NCI-H1105 (cell line): ENCODE results near the gene PCBP3.

Source experiments
- DNase-seq: peaks from one replicate; lab custom pipeline; 2025; lab: John Stamatoyannopoulos, UW

The PCBP3 gene

DNA sequence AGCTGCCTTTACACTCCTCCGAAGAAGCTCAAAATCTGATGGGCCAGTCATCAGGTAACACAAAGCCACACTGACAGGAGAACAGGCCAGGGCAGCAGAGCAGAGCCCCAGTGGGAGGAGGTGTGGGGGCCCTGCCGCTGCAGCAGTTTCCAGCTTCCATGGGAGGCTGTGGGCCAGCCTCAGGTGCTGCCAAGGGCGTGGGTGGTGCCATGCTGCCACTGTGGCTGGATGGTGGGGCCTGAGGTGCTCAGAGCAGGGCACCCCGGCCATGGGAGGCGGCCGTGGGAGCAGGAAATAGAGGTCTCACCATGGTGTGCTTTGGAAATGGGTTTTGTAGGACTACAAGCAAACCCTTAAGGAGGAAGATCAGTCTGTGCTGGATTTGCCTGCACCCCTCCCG is 287.3 kb downstream of the PCBP3 start:
- DNase-seq = no peak

DNA sequence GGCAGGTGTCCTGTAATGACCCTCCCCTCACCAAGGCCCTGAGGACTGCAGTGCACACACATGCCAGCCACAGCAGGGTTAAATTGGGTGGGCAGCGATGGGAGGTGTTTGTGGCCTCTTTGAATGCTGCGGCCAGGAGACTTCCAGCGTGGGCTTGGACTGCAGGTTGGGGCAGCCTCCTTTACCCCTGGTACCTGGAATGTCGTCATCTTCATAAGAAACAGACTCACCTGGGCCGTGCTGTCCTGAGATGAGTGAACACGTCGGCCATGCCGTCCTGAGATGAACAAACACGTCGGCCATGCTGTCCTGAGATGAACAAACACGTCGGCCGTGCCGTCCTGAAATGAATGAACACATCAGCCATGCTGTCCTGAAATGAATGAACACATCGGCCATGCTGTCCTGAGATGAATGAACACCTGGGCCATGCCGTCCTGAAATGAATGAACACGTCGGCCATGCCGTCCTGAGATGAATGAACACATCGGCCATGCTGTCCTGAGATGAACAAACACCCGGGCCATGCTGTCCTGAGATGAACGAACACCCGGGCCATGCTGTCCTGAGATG is 288.0 kb downstream of the PCBP3 start:
- no peak for DNase-seq

DNA sequence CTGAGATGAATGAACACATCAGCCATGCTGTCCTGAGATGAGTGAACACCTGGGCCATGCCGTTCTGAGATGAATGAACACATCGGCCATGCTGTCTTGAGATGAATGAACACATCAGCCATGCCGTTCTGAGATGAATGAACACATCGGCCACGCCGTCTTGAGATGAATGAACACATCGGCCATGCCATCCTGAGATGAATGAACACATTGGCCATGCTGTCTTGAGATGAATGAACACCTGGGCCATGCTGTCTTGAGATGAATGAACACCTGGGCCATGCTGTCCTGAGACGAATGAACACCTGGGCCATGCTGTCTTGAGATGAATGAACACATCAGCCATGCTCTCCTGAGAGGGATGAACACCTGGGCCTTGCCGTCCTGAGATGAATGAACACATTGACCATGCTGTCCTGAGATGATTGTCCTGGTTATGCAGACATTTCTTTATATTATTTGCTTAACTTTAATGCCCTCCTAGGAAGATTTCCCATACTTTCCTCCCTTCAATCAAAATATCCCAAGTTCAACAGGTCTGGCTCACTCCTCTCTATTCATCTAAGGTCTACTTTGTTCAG is 289.5 kb downstream of the PCBP3 start:
- no peak for DNase-seq

DNA sequence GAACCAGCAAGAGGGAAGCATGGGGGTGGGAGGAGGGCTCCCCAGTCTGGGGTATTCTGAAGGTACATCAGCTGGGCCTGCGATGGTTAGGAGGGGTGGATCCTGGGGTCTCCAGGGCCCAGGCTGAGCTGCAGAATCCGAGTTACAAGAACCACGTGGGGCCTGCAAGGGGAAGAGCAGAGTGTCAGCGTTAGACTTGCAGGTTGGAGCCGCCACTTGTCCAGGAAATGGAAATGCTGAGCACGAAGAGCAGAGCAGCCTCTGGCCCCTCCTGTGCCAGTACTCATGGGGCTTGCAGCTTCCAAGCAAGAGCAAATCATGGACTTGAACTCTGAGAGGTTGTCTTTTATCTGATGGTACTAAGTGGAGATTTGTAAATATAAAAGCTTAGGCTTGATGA is 290.6 kb downstream of the PCBP3 start:
- no peak for DNase-seq

DNA sequence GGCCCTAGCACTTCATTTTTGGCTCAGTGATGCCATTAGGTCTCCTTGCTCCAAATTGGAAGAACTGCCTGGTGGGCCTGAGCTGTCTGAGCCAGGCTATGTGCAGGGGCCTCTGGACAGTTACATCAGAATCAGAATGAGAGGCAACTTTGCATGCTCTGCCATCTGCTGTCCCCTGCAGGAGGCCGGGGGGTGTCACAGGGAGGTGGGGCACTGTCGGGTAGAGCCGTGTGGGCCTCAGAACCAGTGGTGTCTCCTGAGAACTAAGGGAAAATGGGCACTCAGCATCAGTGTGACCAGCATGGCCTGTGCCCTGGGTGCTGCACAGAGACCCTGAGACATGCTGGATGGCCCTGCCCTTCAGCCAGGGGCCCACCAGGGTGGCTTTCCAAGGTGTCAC is 291.0 kb downstream of the PCBP3 start:
- no peak for DNase-seq

DNA sequence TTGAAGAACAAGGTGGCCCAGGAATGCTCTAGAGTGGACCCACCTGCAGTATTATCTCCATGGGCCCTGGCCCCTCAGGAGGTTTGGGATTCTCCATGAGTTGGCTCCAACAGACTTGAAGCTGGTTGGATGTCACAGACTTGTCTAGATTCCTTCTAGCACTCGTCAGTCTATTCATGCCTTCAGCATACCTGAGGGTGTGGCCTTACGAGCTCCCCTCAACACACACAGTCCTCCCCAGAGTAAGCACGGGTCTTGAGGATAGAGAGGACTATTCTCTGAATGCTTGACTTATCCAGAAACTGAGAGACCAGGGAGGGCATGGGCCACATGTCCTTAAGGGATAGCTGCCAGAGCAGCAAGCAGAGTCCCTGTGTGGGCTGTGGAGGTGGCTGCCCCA is 292.1 kb downstream of the PCBP3 start:
- no peak for DNase-seq

DNA sequence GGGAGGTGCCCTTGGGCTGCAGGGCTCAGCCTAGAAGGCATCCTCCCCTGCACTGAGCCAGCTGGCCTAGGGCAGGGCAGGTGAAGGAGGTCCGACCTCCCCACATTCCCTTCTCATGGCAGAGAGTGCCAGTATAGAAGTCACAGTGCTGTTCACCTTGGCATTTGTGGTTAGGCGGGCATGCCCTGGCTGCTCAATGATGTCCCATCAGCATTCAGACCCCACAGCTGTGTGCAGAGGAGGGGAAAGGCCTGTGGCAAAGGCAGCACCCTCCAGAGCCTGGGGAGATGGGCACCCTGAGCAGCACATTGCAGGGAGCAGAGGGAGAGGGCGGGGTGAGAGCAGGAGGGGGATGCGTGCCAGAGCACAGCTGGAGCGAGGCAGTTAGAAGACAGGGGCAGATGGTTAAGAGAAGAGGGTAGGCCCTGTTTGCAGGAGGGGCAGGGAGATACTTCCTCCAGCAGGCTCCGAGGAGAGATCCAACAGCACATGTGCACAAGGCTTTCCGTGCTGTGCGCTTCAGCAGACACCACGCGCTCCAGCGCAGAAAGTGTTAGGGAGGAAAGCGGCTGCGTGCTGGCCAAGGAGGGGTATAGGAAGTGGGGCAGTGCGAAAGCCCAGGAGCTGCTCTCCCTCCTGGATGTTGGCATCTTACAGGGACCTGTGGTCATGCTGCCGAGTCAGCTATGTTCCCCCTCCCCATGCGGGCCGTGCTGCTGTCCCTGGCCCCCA is 294.4 kb downstream of the PCBP3 start:
- DNase-seq = no peak

DNA sequence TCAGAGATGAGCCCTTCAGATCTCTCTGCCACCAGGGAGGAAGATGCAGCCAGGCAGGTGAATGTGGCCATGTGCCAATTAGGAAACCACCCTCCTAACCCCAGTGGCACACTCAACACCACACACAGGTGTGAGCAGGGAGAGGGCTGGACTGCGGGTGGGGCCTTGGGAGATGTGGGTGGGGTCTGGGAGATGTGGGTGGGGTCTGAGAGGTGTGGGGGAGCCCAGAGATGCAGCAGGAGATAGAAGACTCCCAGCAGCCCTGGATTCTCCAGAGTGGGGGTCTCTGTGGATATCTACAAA is 294.9 kb downstream of the PCBP3 start:
- no peak for DNase-seq

DNA sequence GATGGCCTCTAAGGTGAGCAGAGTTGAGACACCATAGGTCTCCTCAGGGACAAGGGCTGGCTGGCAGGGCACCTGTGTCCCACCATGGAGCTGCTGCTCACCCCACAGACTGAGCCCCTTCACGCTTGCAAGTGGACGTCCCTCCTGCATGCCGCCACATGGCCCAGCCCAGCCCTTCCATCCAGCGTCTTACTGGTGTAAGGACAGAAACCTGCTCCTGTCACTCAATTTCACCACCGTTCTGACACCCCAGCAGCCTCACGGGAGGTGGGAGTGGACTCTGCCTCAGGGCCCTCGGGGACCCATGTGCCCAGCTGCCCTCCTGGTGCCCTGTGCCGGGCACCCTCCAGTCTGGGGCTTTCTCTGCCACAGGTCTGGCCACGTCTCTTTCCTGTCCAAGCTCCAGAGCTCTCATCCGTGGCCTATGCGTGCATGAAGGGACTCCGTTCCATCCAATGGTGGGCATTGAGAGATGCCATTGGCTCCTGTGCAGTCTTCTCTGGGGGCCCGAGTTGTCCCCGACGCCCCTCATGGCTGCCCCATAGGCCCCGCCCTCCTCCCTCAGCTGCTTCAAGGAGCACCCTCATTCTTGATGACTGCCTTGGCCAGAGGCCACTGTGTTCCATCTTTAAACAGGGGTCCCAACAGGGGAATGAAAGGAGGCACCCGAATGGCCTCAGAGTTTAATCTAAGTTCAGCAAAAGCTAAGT is 295.4 kb downstream of the PCBP3 start:
- DNase-seq = no peak

DNA sequence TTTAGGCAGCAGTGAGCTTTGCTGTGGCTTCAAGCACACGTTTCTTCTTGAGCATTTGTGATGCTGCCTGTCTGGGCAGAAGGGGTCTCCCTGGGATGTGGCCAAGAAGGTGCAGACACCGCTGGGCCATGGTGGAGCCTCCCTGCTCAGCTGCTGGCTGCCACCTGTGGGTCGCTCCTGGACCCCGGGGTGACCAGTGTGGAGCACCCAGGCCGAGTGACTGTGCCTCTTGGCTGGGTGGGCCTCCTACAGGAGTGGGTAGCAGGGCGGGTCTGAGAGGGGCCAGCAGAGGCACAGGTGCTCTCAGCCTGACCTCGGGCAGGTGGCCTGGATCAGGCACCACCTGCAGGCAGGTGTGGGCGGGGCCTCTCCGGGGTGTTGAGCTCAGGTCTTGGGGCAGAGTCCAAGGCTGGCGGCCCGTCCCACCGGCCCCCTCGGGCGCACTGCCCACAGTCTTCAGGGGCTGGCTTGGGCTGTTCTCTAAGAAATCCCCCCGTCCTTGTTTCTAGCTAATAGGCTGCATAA is 296.1 kb downstream of the PCBP3 start:
- DNase-seq = no peak

DNA sequence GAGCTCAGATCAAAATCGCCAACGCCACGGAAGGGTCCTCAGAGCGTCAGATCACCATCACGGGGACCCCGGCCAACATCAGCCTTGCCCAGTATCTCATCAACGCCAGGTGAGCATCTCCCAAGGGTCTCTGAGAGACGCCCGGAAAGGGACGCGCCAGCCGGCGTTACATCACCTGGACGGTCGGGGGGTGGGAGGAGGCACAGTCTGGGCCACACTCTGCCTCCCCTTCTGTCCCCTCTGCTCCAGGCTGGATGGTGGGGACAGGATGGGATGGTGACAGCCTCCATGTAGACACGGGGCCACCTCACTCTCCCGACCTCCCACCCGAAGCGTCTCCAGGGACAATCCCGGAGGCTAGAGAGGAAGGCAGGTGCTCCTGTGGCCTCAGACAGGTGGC is 296.6 kb downstream of the PCBP3 start:
- DNase-seq = no peak

DNA sequence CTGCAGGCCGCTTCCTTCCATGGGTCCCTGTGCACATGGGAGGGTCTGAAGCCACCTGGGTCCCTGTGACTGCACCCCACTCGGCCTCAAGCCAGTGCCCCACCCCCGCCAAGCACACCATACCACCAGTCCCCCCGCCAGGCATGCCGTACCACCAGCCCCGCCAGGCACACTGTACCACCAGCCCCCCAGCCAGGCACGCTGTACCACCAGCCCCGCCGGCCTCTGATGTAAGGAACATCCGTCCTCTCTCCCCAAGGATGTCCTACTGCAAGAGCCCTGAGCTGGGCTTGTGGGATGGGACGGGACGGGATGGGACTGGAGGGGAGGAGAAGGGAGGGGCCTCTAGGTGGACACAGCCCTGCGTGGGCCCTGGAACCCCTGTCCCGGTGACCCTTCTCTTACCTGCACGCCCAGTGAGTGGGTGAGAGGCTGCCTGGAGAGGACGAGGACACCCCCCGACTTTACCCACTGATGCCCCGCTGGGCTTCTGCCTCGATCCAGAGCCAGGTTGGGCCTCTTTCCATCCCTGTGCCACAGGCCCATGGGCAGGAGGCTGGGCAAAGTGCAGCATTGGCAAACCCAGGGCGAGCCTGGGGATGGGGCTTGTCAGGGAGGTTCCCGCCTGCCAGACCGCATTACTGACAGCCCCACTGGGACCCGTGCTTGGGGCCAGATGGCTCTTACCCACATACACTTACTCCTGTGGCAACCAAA is 297.3 kb downstream of the PCBP3 start:
- no peak for DNase-seq

DNA sequence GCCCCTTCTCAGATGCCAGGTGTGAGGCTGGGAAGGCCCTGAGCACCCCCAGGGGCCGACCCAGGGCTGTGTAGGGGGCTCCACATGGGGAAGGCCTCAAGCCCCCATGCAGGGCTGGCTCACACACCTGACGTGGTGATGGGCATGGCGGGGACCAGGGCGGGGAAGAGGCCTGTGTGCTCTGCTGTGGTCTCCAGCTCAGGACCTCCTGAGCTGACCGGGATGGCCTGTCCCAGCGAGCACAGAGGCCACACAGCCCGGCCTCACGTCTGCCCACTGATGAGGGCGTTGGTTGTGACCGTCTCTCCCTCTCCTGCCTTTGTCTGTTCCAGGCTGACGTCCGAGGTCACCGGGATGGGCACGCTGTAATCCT is 297.8 kb downstream of the PCBP3 start:
- no peak for DNase-seq

DNA sequence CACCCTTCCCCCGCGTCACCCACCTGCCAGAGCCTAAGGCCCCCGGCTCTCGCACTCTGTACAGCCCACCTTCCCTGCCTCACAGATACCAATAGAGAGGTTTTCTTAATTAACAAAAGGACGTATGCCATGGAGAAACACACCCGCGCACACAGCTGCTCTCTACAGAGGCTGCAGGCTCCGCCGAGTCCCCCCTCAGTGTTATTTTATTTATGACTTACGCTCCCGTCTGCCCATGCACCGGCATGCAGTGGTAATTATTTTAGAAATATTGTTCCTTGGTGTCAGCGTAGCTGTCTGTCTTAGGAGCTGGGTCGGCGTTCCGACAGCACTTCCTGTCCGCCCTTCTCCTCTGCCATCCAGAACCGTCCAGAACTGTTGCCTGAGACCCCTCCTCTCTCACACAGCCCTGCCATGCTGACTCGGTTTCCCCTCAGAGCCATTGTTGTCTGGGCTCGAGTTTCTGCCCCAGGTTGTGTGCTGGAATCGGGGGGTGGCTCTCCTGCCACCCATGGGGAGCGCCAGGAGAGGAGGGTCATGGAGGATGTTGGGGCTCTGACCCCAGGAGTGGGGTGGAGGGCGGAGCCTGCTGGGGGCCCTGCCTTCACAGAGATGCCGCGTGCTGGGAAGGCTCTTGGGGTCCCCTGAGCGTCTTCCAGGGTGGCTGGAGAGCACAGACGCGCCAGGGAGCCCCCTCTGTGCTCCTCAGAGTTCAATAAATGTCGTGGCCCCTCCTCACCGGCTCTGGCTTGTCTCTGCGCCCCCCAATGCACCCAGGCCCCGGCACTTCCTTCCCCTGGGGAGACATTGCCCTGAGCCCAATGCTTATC is 298.4 kb downstream of the PCBP3 start:
- DNase-seq = no peak

DNA sequence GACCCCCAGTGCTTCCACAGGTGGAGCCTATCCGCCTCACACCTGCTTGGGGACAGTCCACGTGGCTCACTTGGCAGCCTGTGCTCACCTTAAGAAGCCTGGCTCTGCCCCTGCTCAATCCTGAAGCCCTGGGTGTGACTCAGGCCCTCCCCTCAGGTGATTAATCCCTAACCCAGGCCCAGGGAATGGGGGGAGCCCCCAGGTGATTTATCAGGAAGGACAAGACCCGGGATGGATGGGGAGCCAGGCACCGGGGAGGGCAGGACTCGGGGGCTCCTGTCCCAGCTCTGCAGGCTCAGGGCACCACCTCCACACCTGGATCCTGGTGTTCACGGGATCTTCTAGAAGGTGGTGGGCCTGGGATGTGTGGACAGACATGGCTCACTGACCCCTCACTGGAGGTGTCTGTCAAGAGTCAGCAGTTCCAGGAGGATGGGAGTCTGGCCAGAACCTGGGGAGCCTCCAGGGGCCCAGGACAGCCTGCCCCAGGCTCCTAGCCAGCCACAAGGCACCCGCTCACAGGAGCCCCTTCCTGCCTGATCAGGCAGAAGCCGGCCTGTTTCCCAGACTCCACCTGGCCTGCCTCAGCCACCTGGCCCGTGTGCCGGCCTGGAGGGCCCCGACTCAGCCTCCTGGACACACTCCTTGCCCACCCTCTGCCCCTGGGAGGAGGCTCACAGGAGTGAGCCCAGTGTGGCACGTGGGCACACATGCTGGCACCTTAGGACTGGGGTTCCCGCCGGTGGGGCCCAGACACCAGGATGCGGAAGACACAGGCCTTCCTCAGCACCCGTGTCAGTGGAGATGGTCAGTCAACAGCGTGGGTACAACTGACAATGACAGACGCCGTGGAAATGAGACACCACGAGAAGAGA is 299.5 kb downstream of the PCBP3 start:
- no peak for DNase-seq

DNA sequence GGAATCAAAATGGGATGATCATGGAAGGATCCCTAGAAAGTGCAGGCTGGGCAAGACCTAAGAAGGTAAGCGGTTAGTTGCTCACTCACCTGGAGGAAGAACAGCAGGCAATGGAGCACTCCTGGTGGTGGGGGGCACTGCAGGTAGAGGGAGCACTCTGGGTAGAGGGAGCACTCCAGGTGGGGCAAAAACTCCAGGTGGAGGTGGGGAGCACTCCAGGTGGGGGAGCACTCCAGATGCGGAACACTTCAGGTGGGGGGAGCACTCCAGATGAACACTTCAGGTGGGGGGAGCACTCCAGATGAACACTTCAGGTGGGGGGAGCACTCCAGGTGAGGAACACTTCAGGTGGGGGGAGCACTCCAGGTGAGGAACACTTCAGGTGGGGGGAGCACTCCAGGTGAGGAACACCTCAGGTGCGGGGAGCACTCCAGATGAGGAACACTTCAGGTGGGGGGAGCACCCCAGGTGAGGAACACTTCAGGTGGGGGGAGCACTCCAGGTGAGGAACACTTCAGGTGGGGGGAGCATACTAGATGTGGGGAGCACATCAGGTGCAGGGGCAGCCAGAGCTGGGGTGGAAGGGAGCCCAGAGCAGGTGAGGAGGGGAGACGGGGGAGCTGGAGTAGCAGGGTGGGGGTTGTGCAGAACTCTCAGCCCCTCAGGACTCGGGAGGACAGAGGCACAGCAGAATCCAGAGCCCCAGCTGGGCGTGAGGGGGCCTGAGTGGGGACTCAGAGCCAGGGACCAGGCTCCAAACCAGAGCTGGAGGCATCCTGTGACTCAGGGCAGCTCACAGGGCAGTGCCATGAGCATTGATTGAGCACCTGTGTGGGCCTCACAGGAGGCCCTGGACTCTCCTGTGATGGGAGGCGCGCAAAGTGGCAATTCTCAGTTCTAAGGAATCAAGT is 300.4 kb downstream of the PCBP3 start:
- no peak for DNase-seq

DNA sequence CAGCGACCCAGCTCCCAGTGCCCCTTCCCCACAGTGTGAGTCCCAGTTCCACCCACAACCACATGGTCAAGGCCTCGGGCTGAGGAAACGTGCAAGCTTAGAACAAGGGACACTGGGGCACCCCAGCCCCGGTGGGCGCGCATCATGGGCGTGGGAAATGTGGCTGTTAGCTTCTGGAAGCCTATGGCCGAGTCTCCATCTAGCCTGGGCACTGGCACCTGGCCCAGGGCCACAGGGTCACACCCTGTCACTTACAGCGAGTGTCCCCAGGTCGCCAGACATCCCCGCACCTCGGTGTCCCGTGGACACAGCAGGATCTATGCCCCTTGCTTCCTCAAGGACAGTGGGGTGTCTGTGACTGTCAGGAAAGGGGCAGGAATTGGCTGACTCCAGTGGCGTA is 301.1 kb downstream of the PCBP3 start:
- no peak for DNase-seq

DNA sequence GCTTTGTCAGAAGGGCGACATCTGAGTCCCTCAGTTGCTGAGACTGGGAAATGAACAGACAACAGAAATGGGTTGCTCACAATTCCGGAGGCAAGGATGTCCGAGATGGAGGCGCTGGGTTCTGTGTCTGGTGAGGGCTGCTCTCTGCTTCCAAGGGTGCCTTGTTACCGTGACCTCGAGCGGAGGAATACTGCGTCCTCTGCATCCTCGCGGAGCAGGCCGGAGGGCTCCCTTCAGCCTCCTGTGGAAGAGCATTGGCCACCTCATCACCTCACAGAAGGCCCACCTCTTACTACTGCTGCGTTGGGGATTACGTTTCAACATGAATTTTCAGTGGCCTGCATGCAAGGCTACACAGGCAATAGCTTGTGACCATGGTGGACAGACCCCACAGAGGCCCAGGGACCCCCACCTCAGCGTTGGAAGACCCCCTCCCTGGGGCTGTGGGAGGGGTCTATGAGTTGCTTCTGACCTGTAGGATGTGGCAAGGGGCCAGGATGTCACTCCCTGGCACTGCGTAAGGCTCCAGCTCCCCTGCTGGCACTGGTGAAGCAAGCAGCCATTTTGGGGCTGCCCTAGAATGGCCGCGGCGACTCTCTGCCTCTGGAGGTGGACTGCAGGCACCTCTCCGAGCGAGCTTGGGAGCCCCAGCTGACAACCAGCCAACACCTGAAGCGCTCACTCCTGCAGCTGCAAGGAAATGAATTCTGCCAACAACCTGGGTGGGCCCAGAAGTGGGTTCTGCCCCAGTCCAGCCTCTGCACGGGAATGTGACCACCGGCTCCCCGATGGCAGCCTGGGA is 301.7 kb downstream of the PCBP3 start:
- DNase-seq = no peak

DNA sequence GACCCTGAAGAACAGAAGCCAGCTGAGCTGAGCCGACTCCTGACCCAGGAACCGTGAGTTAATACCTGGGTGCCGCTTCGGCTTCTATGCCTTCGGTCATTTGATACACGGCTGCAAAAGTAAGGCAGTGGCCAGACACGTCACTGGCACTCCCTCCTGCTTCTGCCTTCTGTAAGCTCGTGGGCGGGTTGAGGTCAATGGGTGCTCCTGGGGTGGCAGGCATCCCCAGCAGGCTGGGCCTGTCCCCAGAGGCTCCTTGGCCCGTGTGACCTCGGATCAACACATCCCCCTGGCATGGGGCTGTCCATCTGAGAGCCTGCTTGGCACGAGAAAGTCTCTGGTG is 302.3 kb downstream of the PCBP3 start:
- no peak for DNase-seq
